HepG2 (cell line): ENCODE measurements around the gene NEGR1. TPM values are rescaled to one million over a fixed set of nuclear protein-coding genes. Genes with fewer than 3 reads are reported as not detected.

Experiments
- ATAC-seq: fragments of 200-7000 bp; cut with Tn5 transposase; 3 replicates; pipeline ENCODE4 v1.9.1; 2020; ENCODE audit warnings: mild to moderate bottlenecking, moderate library complexity
- BruUV-seq: library from RNA; stranded (reverse); fragments of 400-500 nt; replicated peaks from 2 replicates; lab custom pipeline; 2021; lab: Mats Ljungman, UMichigan
- CTCF ChIA-PET: fragments of 300-600 bp; formaldehyde crosslinking; extraction: SDS; loops from one replicate; lab custom pipeline; 2021; ENCODE audit warnings: low total read pairs, inconsistent platforms, low intra/inter-chr PET ratio; lab: Yijun Ruan, JAX
- POLR2A ChIA-PET: fragments of 350-600 bp; sonication (Branson Sonifier 250); formaldehyde crosslinking; loops from one replicate; lab custom pipeline; 2020; ENCODE audit warnings: antibody characterized with exemption, inconsistent platforms; lab: Yijun Ruan, JAX
- DNase-seq: peaks from one replicate; pipeline ENCODE4 v3.0.0-alpha.2; 2015; ENCODE audit warnings: low spot score
- FAIRE-seq: peaks from 3 replicates; lab custom pipeline; 2011; peaks lifted over from hg19 to GRCh38; lab: Jason Lieb, UNC
- H2AFZ ChIP-seq: one replicate; pipeline ENCODE4 v1.6.1; 2011; ENCODE audit warnings: low read length, inconsistent platforms
- H3K27ac ChIP-seq: fragments of 300-600 bp; 3 replicates; pipeline ENCODE4 v1.8.0; 2011; ENCODE audit warnings: mixed run types, mild to moderate bottlenecking, mixed read lengths, low read length, inconsistent platforms; ENCODE audit not compliant: insufficient read depth; ENCODE audit errors: extremely low read length
- H3K27me3 ChIP-seq, 2 experiments: fragments of 200-600 bp in 1 of 2; 2 replicates in 1 of 2; 3 replicates in 1 of 2; pipeline versions ENCODE4 v1.6.0 to v1.8.0; 2011; ENCODE audit warnings: low read length in 2 of 2, mild to moderate bottlenecking in 2 of 2, moderate library complexity in 2 of 2, inconsistent platforms in 1 of 2; ENCODE audit not compliant: insufficient read depth in 2 of 2, control insufficient read depth in 1 of 2
- H3K36me3 ChIP-seq, 2 experiments: fragments of 200-600 bp in 1 of 2; replicated peaks in 1 of 2; 2 replicates in 1 of 2; 3 replicates in 1 of 2; pipeline versions ENCODE4 v1.5.1 to v1.8.0; 2011; ENCODE audit warnings: low read length in 2 of 2, inconsistent platforms in 1 of 2; ENCODE audit not compliant: insufficient read depth in 2 of 2, control insufficient read depth in 1 of 2
- H3K4me1 ChIP-seq: 2 replicates; pipeline ENCODE4 v1.5.1; 2012; ENCODE audit warnings: low read length, inconsistent platforms; ENCODE audit not compliant: insufficient read depth
- H3K4me2 ChIP-seq: 2 replicates; pipeline ENCODE4 v1.6.0; 2011; ENCODE audit warnings: low read depth, low read length, inconsistent platforms
- H3K4me3 ChIP-seq, 3 experiments: fragments of 200-600 bp in 1 of 3; sonication (generic), shearing (Covaris generic) in 1 of 3; replicated peaks in 1 of 3; 2 replicates each; pipeline ENCODE4 v1.5.1; 2011 to 2016; ENCODE audit warnings: low read length in 3 of 3, inconsistent platforms in 2 of 3, low read depth in 2 of 3, mild to moderate bottlenecking in 2 of 3, control low read depth in 1 of 3, mixed read lengths in 1 of 3; ENCODE audit not compliant: insufficient read depth in 1 of 3
- H3K79me2 ChIP-seq: one replicate; pipeline ENCODE4 v1.6.1; 2011; ENCODE audit warnings: low read length, inconsistent platforms; ENCODE audit not compliant: insufficient read depth
- H3K9ac ChIP-seq: 2 replicates; pipeline ENCODE4 v1.6.0; 2011; ENCODE audit warnings: mild to moderate bottlenecking, low read depth, low read length, inconsistent platforms; ENCODE audit not compliant: insufficient read depth
- H3K9me3 ChIP-seq: 2 replicates; pipeline ENCODE4 v1.5.1; 2012; ENCODE audit warnings: mild to moderate bottlenecking, low read length
- H4K20me1 ChIP-seq: 2 replicates; pipeline ENCODE4 v1.6.0; 2011; ENCODE audit warnings: inconsistent platforms, mild to moderate bottlenecking, low read length, moderate library complexity; ENCODE audit not compliant: insufficient read depth
- ARNTL ChIP-seq: sonication (generic); formaldehyde crosslinking; IDR thresholded peaks from 2 replicates; pipeline ENCODE4 v1.4.0; 2020; ENCODE audit warnings: mild to moderate bottlenecking, missing genetic modification reagents
- BRD4 ChIP-seq: sonication (generic); formaldehyde crosslinking; IDR thresholded peaks from 2 replicates; pipeline ENCODE4 v1.4.0; 2020; ENCODE audit warnings: missing genetic modification reagents
- CC2D1A ChIP-seq: sonication (generic); formaldehyde crosslinking; IDR thresholded peaks from 2 replicates; pipeline ENCODE4 v1.8.1; 2023; ENCODE audit warnings: mild to moderate bottlenecking, missing genetic modification reagents
- ETV5 ChIP-seq: IDR thresholded peaks from 2 replicates; pipeline ENCODE4 v1.6.1; 2018; ENCODE audit warnings: missing biosample characterization, missing genetic modification reagents, inconsistent platforms, borderline replicate concordance
- FOXA3 ChIP-seq: IDR thresholded peaks from 2 replicates; pipeline ENCODE4 v1.6.1; 2016; ENCODE audit warnings: missing genetic modification reagents, missing compliant biosample characterization
- KLF9 ChIP-seq: IDR thresholded peaks from 2 replicates; pipeline ENCODE4 v1.6.1; 2016; ENCODE audit warnings: low read depth
- RORA ChIP-seq: sonication (generic); formaldehyde crosslinking; IDR thresholded peaks from 2 replicates; pipeline ENCODE4 v1.5.0; 2020; ENCODE audit warnings: mild to moderate bottlenecking, missing genetic modification reagents, moderate library complexity
- SIN3B ChIP-seq: fragments of 150-350 bp; IDR thresholded peaks from 2 replicates; pipeline ENCODE4 v1.6.1; 2014; ENCODE audit warnings: low read length
- SP1 ChIP-seq, 2 experiments: fragments of 450-650 bp in 1 of 2; sonication (generic) in 1 of 2; formaldehyde crosslinking in 1 of 2; IDR thresholded peaks; 2 replicates each; pipeline versions ENCODE4 v1.4.0 to v1.6.1; 2016 to 2020; ENCODE audit warnings: missing genetic modification reagents in 1 of 2
- ZNF20 ChIP-seq: sonication (generic); formaldehyde crosslinking; IDR thresholded peaks from 2 replicates; pipeline ENCODE4 v1.4.0; 2020; ENCODE audit warnings: mild to moderate bottlenecking, moderate library complexity, missing genetic modification reagents
- ZNF354B ChIP-seq: sonication (generic); formaldehyde crosslinking; IDR thresholded peaks from 2 replicates; pipeline ENCODE4 v1.8.0; 2022; ENCODE audit warnings: mild to moderate bottlenecking, missing genetic modification reagents
- ZNF383 ChIP-seq: sonication (generic); formaldehyde crosslinking; IDR thresholded peaks from 2 replicates; pipeline ENCODE4 v1.4.0; 2020; ENCODE audit warnings: missing genetic modification reagents, mild to moderate bottlenecking, borderline replicate concordance
- ZNF678 ChIP-seq: sonication (generic); formaldehyde crosslinking; IDR thresholded peaks from 2 replicates; pipeline ENCODE4 v1.4.0; 2020; ENCODE audit warnings: mild to moderate bottlenecking, missing genetic modification reagents
- ZNF777 ChIP-seq: sonication (generic); formaldehyde crosslinking; IDR thresholded peaks from 2 replicates; pipeline ENCODE4 v1.4.0; 2020; ENCODE audit warnings: missing genetic modification reagents
- ZSCAN12 ChIP-seq: sonication (generic); formaldehyde crosslinking; IDR thresholded peaks from 2 replicates; pipeline ENCODE4 v1.9.0; 2021; ENCODE audit warnings: mild to moderate bottlenecking, missing genetic modification reagents
- WGBS: methylation state at CpG from one replicate; pipeline ENCODE4 v1.1.6; 2017; ENCODE audit warnings: low lambda C conversion rate; 5-methylcytosine and 5-hydroxymethylcytosine counted together
- in situ Hi-C: cut with HindIII; loops from 2 replicates; pipeline ENCODE4 v1.10.0; 2017; ENCODE audit warnings: low pct_unique_long_range_greater_than_20kb; ENCODE audit not compliant: extremely low pct_ligation_motif_present
- intact Hi-C: fragments of 100-400 bp; cut with micrococcal nuclease; formaldehyde crosslinking; loops from one replicate; pipeline ENCODE4 v1.10.0; 2022; ENCODE audit not compliant: unreplicated experiment
- polyA plus RNA-seq, 8 experiments: library from polyadenylated mRNA; depleted of rRNA in 3 of 8; stranded (reverse) in 7 of 8; unstranded in 1 of 8; fragments of >200 nt; fragmentation: Illumina TruSeq in 4 of 8; extraction: Trizol in 4 of 8; gene quantifications; 2 replicates each; pipeline versions ENCODE4 v1.2.1 to v1.2.3, GENCODE V29; 2011 to 2016; ENCODE audit warnings: low read depth in 4 of 8, missing spikeins in 1 of 8, mixed read lengths in 1 of 8; ENCODE audit not compliant: insufficient read depth in 1 of 8
- total RNA-seq, 5 experiments: library from RNA; depleted of rRNA; stranded (reverse); fragments of >200 nt; fragmentation: Illumina TruSeq; extraction: Trizol; gene quantifications; 2 replicates each; pipeline ENCODE4 v1.2.3, GENCODE V29; 2016; ENCODE audit warnings: low read depth in 1 of 5
- TF ChIP-seq, protein P1 (sequence below): sonication (generic); formaldehyde crosslinking; IDR thresholded peaks from 2 replicates; pipeline ENCODE4 v1.5.0; 2020; ENCODE audit warnings: missing genetic modification reagents, mild to moderate bottlenecking, borderline replicate concordance
- TF ChIP-seq, protein P2 (sequence below): sonication (generic); IDR thresholded peaks from 2 replicates; pipeline ENCODE4 v1.6.1; 2016; ENCODE audit warnings: low read depth, borderline replicate concordance
- TF ChIP-seq, protein P3 (sequence below), 2 experiments: sonication (generic) in 1 of 2; formaldehyde crosslinking in 1 of 2; IDR thresholded peaks; 2 replicates each; pipeline versions ENCODE4 v1.4.0 to v1.6.1; 2018 to 2020; ENCODE audit warnings: missing genetic modification reagents in 2 of 2, borderline replicate concordance in 1 of 2, low read depth in 1 of 2, mild to moderate bottlenecking in 1 of 2, missing biosample characterization in 1 of 2
- TF ChIP-seq, protein P4 (sequence below): IDR thresholded peaks from 2 replicates; pipeline ENCODE4 v1.6.1; 2016
- TF ChIP-seq, protein P5 (sequence below): sonication (generic); formaldehyde crosslinking; IDR thresholded peaks from 2 replicates; pipeline ENCODE4 v1.5.1; 2020; ENCODE audit warnings: mild to moderate bottlenecking, missing genetic modification reagents, moderate library complexity

The NEGR1 gene
- total and polyA plus RNA-seq, 2 of the 13 experiments (the other 11 are each of a cell fraction or from before 2014, with no cell fraction given) = not detected

DNA sequence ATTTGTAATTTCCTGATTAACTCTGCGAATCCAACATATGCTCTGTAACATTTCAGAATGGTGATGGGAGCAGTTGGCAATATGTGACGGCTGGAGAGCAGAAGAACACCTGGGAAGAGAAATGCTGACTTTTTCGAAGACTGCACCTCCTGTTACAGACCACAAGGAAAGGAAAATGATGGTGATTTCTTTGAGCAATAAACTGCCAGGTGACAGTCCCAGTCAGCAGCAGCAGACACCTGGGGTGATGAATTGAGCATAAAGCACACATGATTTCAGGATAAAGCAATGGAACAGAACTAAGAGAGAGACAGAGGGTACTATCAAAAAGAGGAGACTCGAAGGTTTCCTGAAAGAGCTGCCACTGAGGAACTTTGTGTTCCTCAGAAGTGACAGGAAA, 528.6 kb downstream of the NEGR1 start:
- no peak overlapping the region for H2AFZ ChIP-seq
- H3K4me3 ChIP-seq = no peak overlapping the region
- H3K36me3 ChIP-seq = no peaks in the 10 kb centered on the region
- H3K27ac ChIP-seq = no peak overlapping the region
- no peaks in the 10 kb centered on the region for H3K79me2 ChIP-seq
- TF ChIP-seq, protein P1, sequence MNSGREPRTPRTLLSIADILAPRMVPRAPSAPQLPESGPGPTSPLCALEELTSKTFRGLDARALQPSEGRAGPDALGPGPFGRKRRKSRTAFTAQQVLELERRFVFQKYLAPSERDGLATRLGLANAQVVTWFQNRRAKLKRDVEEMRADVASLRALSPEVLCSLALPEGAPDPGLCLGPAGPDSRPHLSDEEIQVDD = no peak
- no peak for TF ChIP-seq RORA (CRISPR knock-in tag)
- TF ChIP-seq BRD4 (CRISPR knock-in tag) = no peak
- no peak for TF ChIP-seq ARNTL (CRISPR knock-in tag)
- TF ChIP-seq SP1 (IDR thresholded peaks at IDR 0.05) = no peak
- TF ChIP-seq SP1 (CRISPR knock-in tag; IDR thresholded peaks at IDR 0.05) = no peak
- no peak for TF ChIP-seq ETV5
- no peak for TF ChIP-seq ZSCAN12 (CRISPR knock-in tag)
- no peak for TF ChIP-seq FOXA3 (CRISPR knock-in tag)
- TF ChIP-seq, protein P2, sequence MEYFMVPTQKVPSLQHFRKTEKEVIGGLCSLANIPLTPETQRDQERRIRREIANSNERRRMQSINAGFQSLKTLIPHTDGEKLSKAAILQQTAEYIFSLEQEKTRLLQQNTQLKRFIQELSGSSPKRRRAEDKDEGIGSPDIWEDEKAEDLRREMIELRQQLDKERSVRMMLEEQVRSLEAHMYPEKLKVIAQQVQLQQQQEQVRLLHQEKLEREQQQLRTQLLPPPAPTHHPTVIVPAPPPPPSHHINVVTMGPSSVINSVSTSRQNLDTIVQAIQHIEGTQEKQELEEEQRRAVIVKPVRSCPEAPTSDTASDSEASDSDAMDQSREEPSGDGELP = no peak
- TF ChIP-seq ZNF777 (CRISPR knock-in tag) = no peak
- TF ChIP-seq SIN3B = no peak
- TF ChIP-seq CC2D1A (CRISPR knock-in tag) = no peak
- TF ChIP-seq KLF9 (CRISPR knock-in tag) = no peak
- TF ChIP-seq, protein P3, sequence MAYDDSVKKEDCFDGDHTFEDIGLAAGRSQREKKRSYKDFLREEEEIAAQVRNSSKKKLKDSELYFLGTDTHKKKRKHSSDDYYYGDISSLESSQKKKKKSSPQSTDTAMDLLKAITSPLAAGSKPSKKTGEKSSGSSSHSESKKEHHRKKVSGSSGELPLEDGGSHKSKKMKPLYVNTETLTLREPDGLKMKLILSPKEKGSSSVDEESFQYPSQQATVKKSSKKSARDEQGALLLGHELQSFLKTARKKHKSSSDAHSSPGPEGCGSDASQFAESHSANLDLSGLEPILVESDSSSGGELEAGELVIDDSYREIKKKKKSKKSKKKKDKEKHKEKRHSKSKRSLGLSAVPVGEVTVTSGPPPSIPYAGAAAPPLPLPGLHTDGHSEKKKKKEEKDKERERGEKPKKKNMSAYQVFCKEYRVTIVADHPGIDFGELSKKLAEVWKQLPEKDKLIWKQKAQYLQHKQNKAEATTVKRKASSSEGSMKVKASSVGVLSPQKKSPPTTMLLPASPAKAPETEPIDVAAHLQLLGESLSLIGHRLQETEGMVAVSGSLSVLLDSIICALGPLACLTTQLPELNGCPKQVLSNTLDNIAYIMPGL (CRISPR knock-in tag; IDR thresholded peaks at IDR 0.05; ENCODE audit: borderline replicate concordance in 1 of 2, low read depth in 1 of 2) = no peak
- TF ChIP-seq, protein P4, sequence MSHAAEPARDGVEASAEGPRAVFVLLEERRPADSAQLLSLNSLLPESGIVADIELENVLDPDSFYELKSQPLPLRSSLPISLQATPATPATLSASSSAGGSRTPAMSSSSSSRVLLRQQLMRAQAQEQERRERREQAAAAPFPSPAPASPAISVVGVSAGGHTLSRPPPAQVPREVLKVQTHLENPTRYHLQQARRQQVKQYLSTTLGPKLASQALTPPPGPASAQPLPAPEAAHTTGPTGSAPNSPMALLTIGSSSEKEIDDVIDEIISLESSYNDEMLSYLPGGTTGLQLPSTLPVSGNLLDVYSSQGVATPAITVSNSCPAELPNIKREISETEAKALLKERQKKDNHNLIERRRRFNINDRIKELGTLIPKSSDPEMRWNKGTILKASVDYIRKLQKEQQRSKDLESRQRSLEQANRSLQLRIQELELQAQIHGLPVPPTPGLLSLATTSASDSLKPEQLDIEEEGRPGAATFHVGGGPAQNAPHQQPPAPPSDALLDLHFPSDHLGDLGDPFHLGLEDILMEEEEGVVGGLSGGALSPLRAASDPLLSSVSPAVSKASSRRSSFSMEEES (CRISPR knock-in tag) = no peak
- no peak for TF ChIP-seq ZNF20 (CRISPR knock-in tag)
- TF ChIP-seq, protein P5, sequence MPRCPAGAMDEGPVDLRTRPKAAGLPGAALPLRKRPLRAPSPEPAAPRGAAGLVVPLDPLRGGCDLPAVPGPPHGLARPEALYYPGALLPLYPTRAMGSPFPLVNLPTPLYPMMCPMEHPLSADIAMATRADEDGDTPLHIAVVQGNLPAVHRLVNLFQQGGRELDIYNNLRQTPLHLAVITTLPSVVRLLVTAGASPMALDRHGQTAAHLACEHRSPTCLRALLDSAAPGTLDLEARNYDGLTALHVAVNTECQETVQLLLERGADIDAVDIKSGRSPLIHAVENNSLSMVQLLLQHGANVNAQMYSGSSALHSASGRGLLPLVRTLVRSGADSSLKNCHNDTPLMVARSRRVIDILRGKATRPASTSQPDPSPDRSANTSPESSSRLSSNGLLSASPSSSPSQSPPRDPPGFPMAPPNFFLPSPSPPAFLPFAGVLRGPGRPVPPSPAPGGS = no peak
- TF ChIP-seq ZNF678 = no peak
- no peak for TF ChIP-seq ZNF354B (CRISPR knock-in tag)
- no peak for TF ChIP-seq ZNF383 (CRISPR knock-in tag)
- no peak overlapping the region for H3K9ac ChIP-seq
- WGBS = 2% methylated on average over 4 of the region's 4 CpGs
- no peaks in the 10 kb centered on the region for H3K4me1 ChIP-seq
- no peaks in the 10 kb centered on the region for H3K27me3 ChIP-seq
- CTCF ChIA-PET = no interaction called here
- BruUV-seq = no TSS peak
- no peaks in the 10 kb centered on the region for H4K20me1 ChIP-seq
- ATAC-seq (no peak), DNase-seq (no peak), FAIRE-seq (no peak)
- H3K4me2 ChIP-seq = no peak overlapping the region
- POLR2A ChIA-PET = no interaction called here
- H3K9me3 ChIP-seq = peaks cover 5% of the 10 kb centered on the region; the same call in 1 of the 2 replicates
- in situ Hi-C loops (no loop called here), intact Hi-C loops (no loop called here)
